HCT116 (cell line): ENCODE measurements around the gene PAX8. TPM values are rescaled to one million over a fixed set of nuclear protein-coding genes. Genes with fewer than 3 reads are reported as not detected.

Experiments
- ATAC-seq: fragments of 200-7000 bp; cut with Tn5 transposase; 2 replicates; pipeline ENCODE4 v1.9.1; 2020; ENCODE audit warnings: mild to moderate bottlenecking, moderate library complexity
- BruUV-seq: library from RNA; stranded (reverse); fragments of 400-500 nt; replicated peaks from 2 replicates; lab custom pipeline; 2021; lab: Mats Ljungman, UMichigan
- CTCF ChIA-PET: fragments of 300-600 bp; sonication (Branson Sonifier 250); formaldehyde crosslinking; loops from one replicate; lab custom pipeline; 2021; ENCODE audit warnings: antibody characterized with exemption; lab: Charles Lee
- POLR2A ChIA-PET: fragments of 300-600, 350-600 bp; sonication (Branson Sonifier 250); formaldehyde crosslinking; loops from one replicate; lab custom pipeline; 2021; ENCODE audit warnings: antibody characterized with exemption; lab: Charles Lee
- RAD21 ChIA-PET, 2 experiments: fragments of 300-600 bp; sonication (Branson Sonifier 250); formaldehyde crosslinking; loops; one replicate each; lab custom pipeline; 2023; ENCODE audit warnings: low total read pairs in 2 of 2; ENCODE audit not compliant: uncharacterized antibody in 2 of 2, unreplicated experiment in 2 of 2, low non-redundant PET in 1 of 2; lab: Charles Lee
- DNase-seq: peaks from one replicate; pipeline ENCODE4 v3.0.0-alpha.2; 2010; ENCODE audit warnings: low read depth, low spot score
- H2AFZ ChIP-seq: fragments of 200-600 bp; shearing (Covaris generic), sonication (generic); 2 replicates; pipeline ENCODE4 v1.6.1; 2017; ENCODE audit warnings: low read depth, mixed run types, mixed read lengths, antibody characterized with exemption, low read length; ENCODE audit not compliant: poor library complexity, severe bottlenecking
- H3K27ac ChIP-seq: 2 replicates; pipeline ENCODE4 v1.5.1; 2012; ENCODE audit warnings: low read depth, low read length
- H3K27me3 ChIP-seq: fragments of 200-600 bp; sonication (generic); 2 replicates; pipeline ENCODE4 v1.6.1; 2016; ENCODE audit warnings: mixed run types, low read length, mixed read lengths; ENCODE audit not compliant: insufficient read depth
- H3K36me3 ChIP-seq, 2 experiments: fragments of 200-500 bp in 1 of 2; fragments of 200-600 bp in 1 of 2; sonication (Bioruptor generic) in 1 of 2; sonication (generic) in 1 of 2; 2 replicates each; pipeline versions ENCODE4 v1.5.1 to v1.6.1; 2014 to 2016; ENCODE audit warnings: low read length in 2 of 2, inconsistent platforms in 1 of 2, mixed read lengths in 1 of 2, mixed run types in 1 of 2; ENCODE audit not compliant: insufficient read depth in 2 of 2, control insufficient read depth in 1 of 2
- H3K4me1 ChIP-seq, 2 experiments: fragments of 200-600 bp in 1 of 2; sonication (generic) in 1 of 2; 2 replicates each; pipeline versions ENCODE4 v1.5.1 to v1.6.1; 2012 to 2017; ENCODE audit warnings: low read length in 2 of 2, inconsistent platforms in 1 of 2, mild to moderate bottlenecking in 1 of 2, mixed read lengths in 1 of 2, mixed run types in 1 of 2, moderate library complexity in 1 of 2; ENCODE audit not compliant: insufficient read depth in 2 of 2, control insufficient read depth in 1 of 2
- H3K4me2 ChIP-seq: fragments of 200-600 bp; sonication (generic); 2 replicates; pipeline ENCODE4 v1.6.1; 2017; ENCODE audit warnings: mixed run types, low read length, mixed read lengths
- H3K4me3 ChIP-seq, 2 experiments: fragments of 200-600 bp in 1 of 2; sonication (generic) in 1 of 2; replicated peaks in 1 of 2; 2 replicates each; pipeline ENCODE4 v1.5.1; 2011 to 2016; ENCODE audit warnings: low read length in 2 of 2, control low read depth in 1 of 2, low read depth in 1 of 2, mild to moderate bottlenecking in 1 of 2, mixed read lengths in 1 of 2, mixed run types in 1 of 2
- H3K79me2 ChIP-seq: fragments of 200-600 bp; sonication (generic); 2 replicates; pipeline ENCODE4 v1.6.1; 2017; ENCODE audit warnings: mild to moderate bottlenecking, mixed run types, low read length, moderate library complexity, mixed read lengths; ENCODE audit not compliant: insufficient read depth
- H3K9ac ChIP-seq: fragments of 200-600 bp; sonication (generic); 2 replicates; pipeline ENCODE4 v1.6.1; 2016; ENCODE audit warnings: low read length, mixed read lengths
- H3K9me2 ChIP-seq: fragments of 200-600 bp; sonication (generic), shearing (Covaris generic); 2 replicates; pipeline ENCODE4 v1.6.1; 2017; ENCODE audit warnings: mixed run types, mild to moderate bottlenecking, moderate library complexity; ENCODE audit not compliant: insufficient read depth
- H3K9me3 ChIP-seq, 2 experiments: fragments of 200-500 bp in 1 of 2; fragments of 200-600 bp in 1 of 2; sonication (Bioruptor generic) in 1 of 2; sonication (generic) in 1 of 2; 2 replicates each; pipeline ENCODE4 v1.6.1; 2014 to 2017; ENCODE audit warnings: low read length in 2 of 2, mixed read lengths in 2 of 2, inconsistent platforms in 1 of 2, low read depth in 1 of 2, mild to moderate bottlenecking in 1 of 2, mixed run types in 1 of 2, moderate library complexity in 1 of 2; ENCODE audit not compliant: control insufficient read depth in 1 of 2, insufficient read depth in 1 of 2
- H4K20me1 ChIP-seq: fragments of 200-600 bp; sonication (generic), shearing (Covaris generic); 2 replicates; pipeline ENCODE4 v1.6.1; 2017; ENCODE audit warnings: mixed run types, mild to moderate bottlenecking, moderate library complexity; ENCODE audit not compliant: insufficient read depth
- CBX3 ChIP-seq: IDR thresholded peaks from 2 replicates; pipeline ENCODE4 v1.6.1; 2012; ENCODE audit warnings: low read depth
- CEBPB ChIP-seq: IDR thresholded peaks from 2 replicates; pipeline ENCODE4 v1.6.1; 2012; ENCODE audit warnings: low read depth
- EGR1 ChIP-seq: IDR thresholded peaks from 2 replicates; pipeline ENCODE4 v1.6.1; 2012; ENCODE audit warnings: low read depth
- EZH2 ChIP-seq: fragments of 200-600 bp; sonication (generic); IDR thresholded peaks from 2 replicates; pipeline ENCODE4 v1.6.1; 2017; ENCODE audit warnings: antibody characterized with exemption, mixed run types
- EZH2phosphoT487 ChIP-seq: fragments of 200-600 bp; IDR thresholded peaks from 2 replicates; pipeline ENCODE4 v1.6.1; 2018; ENCODE audit warnings: antibody characterized with exemption, borderline replicate concordance
- FOSL1 ChIP-seq: IDR thresholded peaks from 2 replicates; pipeline ENCODE4 v1.6.1; 2012; ENCODE audit warnings: low read depth
- JUND ChIP-seq: IDR thresholded peaks from 2 replicates; pipeline ENCODE4 v1.6.1; 2012
- POLR2A ChIP-seq: IDR thresholded peaks from 2 replicates; pipeline ENCODE4 v1.7.0; 2011; ENCODE audit warnings: borderline replicate concordance; ENCODE audit not compliant: insufficient read depth, insufficient read length; ENCODE audit errors: extremely low read depth
- POLR2AphosphoS5 ChIP-seq: IDR thresholded peaks from 2 replicates; pipeline ENCODE4 v1.6.1; 2011; ENCODE audit warnings: mild to moderate bottlenecking, low read depth, low read length, moderate library complexity
- RAD21 ChIP-seq: IDR thresholded peaks from 2 replicates; pipeline ENCODE4 v1.6.1; 2012; ENCODE audit warnings: low read depth, mild to moderate bottlenecking
- SIN3A ChIP-seq: IDR thresholded peaks from 2 replicates; pipeline ENCODE4 v1.6.1; 2012; ENCODE audit warnings: low read depth
- SP1 ChIP-seq: IDR thresholded peaks from 2 replicates; pipeline ENCODE4 v1.6.1; 2012; ENCODE audit warnings: low read depth
- SRF ChIP-seq: IDR thresholded peaks from 2 replicates; pipeline ENCODE4 v1.6.1; 2012; ENCODE audit warnings: low read depth
- ZFX ChIP-seq: fragments of 450-650 bp; IDR thresholded peaks from 2 replicates; pipeline ENCODE4 v1.6.1; 2017
- ZNF274 ChIP-seq: fragments of 200-500 bp; sonication (Bioruptor generic); IDR thresholded peaks from 2 replicates; pipeline ENCODE4 v1.6.1; 2014; ENCODE audit warnings: mild to moderate bottlenecking, low read depth, low read length, inconsistent platforms
- intact Hi-C: fragments of 100-400 bp; cut with micrococcal nuclease; formaldehyde crosslinking; loops from 2 replicates; pipeline ENCODE4 v1.10.0; 2022
- total RNA-seq: library from RNA; stranded (reverse); gene quantifications from one replicate; pipeline ENCODE4 v1.2.1, GENCODE V29; 2021; ENCODE audit not compliant: unreplicated experiment
- TF ChIP-seq, protein P1 (sequence below): IDR thresholded peaks from 2 replicates; pipeline ENCODE4 v1.6.1; 2012
- TF ChIP-seq, protein P2 (sequence below): IDR thresholded peaks from 2 replicates; pipeline ENCODE4 v1.6.1; 2011; ENCODE audit warnings: mild to moderate bottlenecking, low read length, moderate library complexity; ENCODE audit not compliant: insufficient replicate concordance; ENCODE audit errors: extremely low read depth
- TF ChIP-seq, protein P3 (sequence below): IDR thresholded peaks from 2 replicates; pipeline ENCODE4 v1.6.1; 2012
- TF ChIP-seq, protein P4 (sequence below), 3 experiments: fragments of 200-600 bp in 1 of 3; sonication (generic) in 1 of 3; IDR thresholded peaks in 2 of 3; conservative IDR thresholded peaks in 1 of 3; 2 replicates each; pipeline ENCODE4 v1.5.1; 2012 to 2017; ENCODE audit warnings: low read depth in 2 of 3, low read length in 2 of 3, antibody characterized with exemption in 1 of 3, borderline replicate concordance in 1 of 3, control low read depth in 1 of 3, mild to moderate bottlenecking in 1 of 3, mixed read lengths in 1 of 3, mixed run types in 1 of 3, moderate library complexity in 1 of 3; ENCODE audit not compliant: insufficient read depth in 1 of 3

PAX8 gene
- total RNA-seq, 1 experiment from 2014 or later, result 4.4 TPM

DNA sequence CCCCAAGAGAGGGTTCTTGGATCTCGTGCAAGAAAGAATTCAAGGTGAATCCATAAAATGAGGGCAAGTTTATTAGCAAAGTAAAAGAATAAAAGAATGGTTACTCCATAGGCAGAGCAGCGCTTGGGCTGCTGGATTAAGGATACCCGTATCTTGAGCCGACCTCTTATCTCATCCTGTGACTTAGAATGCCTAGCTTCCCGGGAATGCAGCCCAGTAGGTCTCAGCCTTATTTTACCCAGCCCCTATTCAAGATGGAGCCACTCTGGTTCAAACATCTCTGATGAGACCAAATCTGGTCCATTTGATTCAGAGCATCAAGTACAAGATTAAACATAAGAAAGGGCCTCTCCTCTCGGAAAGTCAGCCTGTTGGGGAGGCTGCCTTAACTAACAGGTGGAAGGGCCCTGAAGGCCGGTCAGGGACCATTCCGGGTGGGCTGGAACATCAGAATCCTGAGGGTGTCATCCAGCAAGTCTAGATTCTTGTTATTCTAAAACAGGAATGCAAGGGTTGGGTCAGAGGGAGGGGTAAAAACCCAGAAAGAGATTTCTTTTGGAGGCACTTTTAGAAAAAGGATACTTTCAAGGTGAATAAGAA is 99.2 kb downstream of the PAX8 start:
- ChIA-PET CTCF (interaction anchor here (1.0 kb wide), 1 partner anchor 41 kb away, joined by 4 read pairs; no protein-coding TSS in a partner anchor), RAD21 (no interaction called here)
- TF ChIP-seq, protein P1, sequence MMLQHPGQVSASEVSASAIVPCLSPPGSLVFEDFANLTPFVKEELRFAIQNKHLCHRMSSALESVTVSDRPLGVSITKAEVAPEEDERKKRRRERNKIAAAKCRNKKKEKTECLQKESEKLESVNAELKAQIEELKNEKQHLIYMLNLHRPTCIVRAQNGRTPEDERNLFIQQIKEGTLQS, result no peak
- TF ChIP-seq POLR2A, result no peak
- TF ChIP-seq POLR2AphosphoS5, result no peak
- TF ChIP-seq ZFX, result no peak
- TF ChIP-seq RAD21, result no peak
- no peak for TF ChIP-seq EZH2phosphoT487
- TF ChIP-seq, protein P2, sequence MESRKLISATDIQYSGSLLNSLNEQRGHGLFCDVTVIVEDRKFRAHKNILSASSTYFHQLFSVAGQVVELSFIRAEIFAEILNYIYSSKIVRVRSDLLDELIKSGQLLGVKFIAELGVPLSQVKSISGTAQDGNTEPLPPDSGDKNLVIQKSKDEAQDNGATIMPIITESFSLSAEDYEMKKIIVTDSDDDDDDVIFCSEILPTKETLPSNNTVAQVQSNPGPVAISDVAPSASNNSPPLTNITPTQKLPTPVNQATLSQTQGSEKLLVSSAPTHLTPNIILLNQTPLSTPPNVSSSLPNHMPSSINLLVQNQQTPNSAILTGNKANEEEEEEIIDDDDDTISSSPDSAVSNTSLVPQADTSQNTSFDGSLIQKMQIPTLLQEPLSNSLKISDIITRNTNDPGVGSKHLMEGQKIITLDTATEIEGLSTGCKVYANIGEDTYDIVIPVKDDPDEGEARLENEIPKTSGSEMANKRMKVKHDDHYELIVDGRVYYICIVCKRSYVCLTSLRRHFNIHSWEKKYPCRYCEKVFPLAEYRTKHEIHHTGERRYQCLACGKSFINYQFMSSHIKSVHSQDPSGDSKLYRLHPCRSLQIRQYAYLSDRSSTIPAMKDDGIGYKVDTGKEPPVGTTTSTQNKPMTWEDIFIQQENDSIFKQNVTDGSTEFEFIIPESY, result no peak
- no peak for TF ChIP-seq FOSL1
- TF ChIP-seq CBX3, result no peak
- no peak for TF ChIP-seq SP1
- TF ChIP-seq JUND, result no peak
- TF ChIP-seq, protein P3, sequence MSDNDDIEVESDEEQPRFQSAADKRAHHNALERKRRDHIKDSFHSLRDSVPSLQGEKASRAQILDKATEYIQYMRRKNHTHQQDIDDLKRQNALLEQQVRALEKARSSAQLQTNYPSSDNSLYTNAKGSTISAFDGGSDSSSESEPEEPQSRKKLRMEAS, result no peak
- no peak for TF ChIP-seq EZH2
- TF ChIP-seq SIN3A, result no peak
- TF ChIP-seq, protein P4, sequence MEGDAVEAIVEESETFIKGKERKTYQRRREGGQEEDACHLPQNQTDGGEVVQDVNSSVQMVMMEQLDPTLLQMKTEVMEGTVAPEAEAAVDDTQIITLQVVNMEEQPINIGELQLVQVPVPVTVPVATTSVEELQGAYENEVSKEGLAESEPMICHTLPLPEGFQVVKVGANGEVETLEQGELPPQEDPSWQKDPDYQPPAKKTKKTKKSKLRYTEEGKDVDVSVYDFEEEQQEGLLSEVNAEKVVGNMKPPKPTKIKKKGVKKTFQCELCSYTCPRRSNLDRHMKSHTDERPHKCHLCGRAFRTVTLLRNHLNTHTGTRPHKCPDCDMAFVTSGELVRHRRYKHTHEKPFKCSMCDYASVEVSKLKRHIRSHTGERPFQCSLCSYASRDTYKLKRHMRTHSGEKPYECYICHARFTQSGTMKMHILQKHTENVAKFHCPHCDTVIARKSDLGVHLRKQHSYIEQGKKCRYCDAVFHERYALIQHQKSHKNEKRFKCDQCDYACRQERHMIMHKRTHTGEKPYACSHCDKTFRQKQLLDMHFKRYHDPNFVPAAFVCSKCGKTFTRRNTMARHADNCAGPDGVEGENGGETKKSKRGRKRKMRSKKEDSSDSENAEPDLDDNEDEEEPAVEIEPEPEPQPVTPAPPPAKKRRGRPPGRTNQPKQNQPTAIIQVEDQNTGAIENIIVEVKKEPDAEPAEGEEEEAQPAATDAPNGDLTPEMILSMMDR (IDR thresholded peaks at IDR 0.05 in 2 of 3, conservative IDR thresholded peaks at IDR 0.05 in 1 of 3; ENCODE audit: borderline replicate concordance in 1 of 3, insufficient read depth in 1 of 3, low read depth in 2 of 3, low read length in 2 of 3), result no peak
- no peak for TF ChIP-seq EGR1
- no peak for TF ChIP-seq CEBPB
- TF ChIP-seq SRF, result no peak
- TF ChIP-seq ZNF274, result no peak

More for the DNA sequence above, 99.2 kb downstream of the PAX8 start:
- Histone ChIP-seq H3K4me1 (no peaks in the 10 kb centered on the region), H3K79me2 (no peaks in the 10 kb centered on the region), H3K27ac (no peak overlapping the region), H3K27me3 (no peaks in the 10 kb centered on the region), H3K4me2 (no peak overlapping the region), H3K36me3 (no peaks in the 10 kb centered on the region), H3K9me3 (no peaks in the 10 kb centered on the region), H3K4me3 (no peak overlapping the region), H3K9me2 (no peaks in the 10 kb centered on the region), H3K9ac (no peak overlapping the region), H2AFZ (no peak overlapping the region), H4K20me1 (no peaks in the 10 kb centered on the region)
- intact Hi-C loops, result no loop called here
- DNase-seq (no peak), ATAC-seq (no peak)
- BruUV-seq, result no TSS peak
- POLR2A ChIA-PET, result no interaction called here
